Measurements from ENCODE around the gene GBP7. TPM values are rescaled to one million over a fixed set of nuclear protein-coding genes. Genes with fewer than 3 reads are reported as not detected.

The GBP7 gene
- total and polyA plus RNA-seq, 9 donors, result 0.15 to 0.28 TPM; not detected in 7

GRCh38 chr1:89104687-89105086 lies 71.1 kb downstream of the GBP7 start:
- intact Hi-C loops (cut with DNase I), result no loop called here
- DNase-seq, result no peak
- TF ChIP-seq EP300 (IDR thresholded peaks at IDR 0.05), result no peak
- TF ChIP-seq CTCF (IDR thresholded peaks at IDR 0.05), result no peak
- TF ChIP-seq POLR2A (IDR thresholded peaks at IDR 0.05), result no peak
- no peaks in the 10 kb centered on the region for H3K4me1 ChIP-seq (ENCODE audit: insufficient read depth)
- H3K27ac ChIP-seq, result no peak overlapping the region
- no peak overlapping the region for H3K4me3 ChIP-seq
- H3K27me3 ChIP-seq, result no peaks in the 10 kb centered on the region
- no peaks in the 10 kb centered on the region for H3K9me3 ChIP-seq
- WGBS, 3 donors, result 93 to 95% (median 95%) methylated on average over 17 of the region's 17 CpGs
- no peaks in the 10 kb centered on the region for H3K36me3 ChIP-seq

GRCh38 chr1:89104147-89104546 lies 71.7 kb downstream of the GBP7 start:
- no peak for TF ChIP-seq CTCF (IDR thresholded peaks at IDR 0.05)
- no peak for TF ChIP-seq EP300 (IDR thresholded peaks at IDR 0.05)
- no peak for TF ChIP-seq POLR2A (IDR thresholded peaks at IDR 0.05)

GRCh38 chr1:89102021-89102420 lies 73.8 kb downstream of the GBP7 start:
- Histone ChIP-seq H3K27ac (no peak overlapping the region), H3K4me3 (no peak overlapping the region), H3K27me3 (no peaks in the 10 kb centered on the region), H3K4me1 (ENCODE audit: insufficient read depth) (no peaks in the 10 kb centered on the region), H3K9me3 (no peaks in the 10 kb centered on the region), H3K36me3 (no peaks in the 10 kb centered on the region)
- no peak for DNase-seq
- TF ChIP-seq POLR2A (IDR thresholded peaks at IDR 0.05), result no peak
- no peak for TF ChIP-seq EP300 (IDR thresholded peaks at IDR 0.05)
- TF ChIP-seq CTCF (IDR thresholded peaks at IDR 0.05), result no peak
- intact Hi-C loops (cut with DNase I), result no loop called here

More at GRCh38 chr1:89104147-89104546, 71.7 kb downstream of the GBP7 start:
- Histone ChIP-seq H3K4me3 (no peak overlapping the region), H3K36me3 (no peaks in the 10 kb centered on the region), H3K27me3 (no peaks in the 10 kb centered on the region), H3K4me1 (ENCODE audit: insufficient read depth) (no peaks in the 10 kb centered on the region), H3K9me3 (no peaks in the 10 kb centered on the region), H3K27ac (no peak overlapping the region)
- intact Hi-C loops (cut with DNase I), result no loop called here
- WGBS, 3 donors, result 80 to 88% (median 88%) methylated on average over 2 of the region's 2 CpGs
- DNase-seq, result no peak

- Histone ChIP-seq H3K36me3 (no peaks in the 10 kb centered on the region), H3K27me3 (no peaks in the 10 kb centered on the region), H3K4me1 (ENCODE audit: insufficient read depth) (no peaks in the 10 kb centered on the region), H3K9me3 (no peaks in the 10 kb centered on the region), H3K27ac (no peak overlapping the region), H3K4me3 (no peak overlapping the region)
- intact Hi-C loops (cut with DNase I), result no loop called here
- DNase-seq, result no peak
- WGBS, 3 donors, result 91 to 95% (median 93%) methylated on average over 3 of the region's 3 CpGs
- no peak for TF ChIP-seq POLR2A (IDR thresholded peaks at IDR 0.05)
- no peak for TF ChIP-seq EP300 (IDR thresholded peaks at IDR 0.05)
- no peak for TF ChIP-seq CTCF (IDR thresholded peaks at IDR 0.05)
These were observed 75.4 kb downstream of the GBP7 start for GRCh38 chr1:89100412-89100811.

- no peak for TF ChIP-seq EP300 (IDR thresholded peaks at IDR 0.05)
- 82 to 86% (median 85%) methylated on average over 3 of the region's 3 CpGs for WGBS, 3 donors
- intact Hi-C loops (cut with DNase I), result no loop called here
These were observed 76.9 kb downstream of the GBP7 start for GRCh38 chr1:89098857-89099256.

More at GRCh38 chr1:89098857-89099256, 76.9 kb downstream of the GBP7 start:
- Histone ChIP-seq H3K36me3 (no peaks in the 10 kb centered on the region), H3K4me3 (no peak overlapping the region), H3K27ac (no peak overlapping the region), H3K27me3 (no peaks in the 10 kb centered on the region), H3K9me3 (no peaks in the 10 kb centered on the region), H3K4me1 (ENCODE audit: insufficient read depth) (no peaks in the 10 kb centered on the region)
- no peak for DNase-seq
